IMR-90 (cell line): ENCODE data around the gene ARMCX1. TPM values are rescaled to one million over a fixed set of nuclear protein-coding genes. Genes with fewer than 3 reads are reported as not detected.

Experiments used
- ATAC-seq: fragments of 200-7000 bp; cut with Tn5 transposase; 2 replicates; pipeline ENCODE4 v1.9.1; 2020; ENCODE audit warnings: low read depth, mild to moderate bottlenecking, moderate library complexity
- BruUV-seq: library from RNA; stranded (reverse); fragments of 400-500 nt; replicated peaks from 2 replicates; lab custom pipeline; 2021; lab: Mats Ljungman, UMichigan
- CTCF ChIA-PET: fragments of 300-600 bp; formaldehyde crosslinking; extraction: SDS; loops from one replicate; lab custom pipeline; 2021; ENCODE audit warnings: antibody characterized with exemption; lab: Yijun Ruan, JAX
- POLR2A ChIA-PET: fragments of 300-600 bp; sonication (Branson Sonifier 250); formaldehyde crosslinking; loops from one replicate; lab custom pipeline; 2022; ENCODE audit warnings: antibody characterized with exemption; ENCODE audit not compliant: unreplicated experiment; lab: Charles Lee
- DNase-seq: peaks from one replicate; pipeline ENCODE4 v3.0.0; 2013
- H2AFZ ChIP-seq: replicated peaks from 2 replicates; pipeline ENCODE3; 2013; ENCODE audit warnings: low read length, mild to moderate bottlenecking; ENCODE audit not compliant: poor library complexity
- H2AK5ac ChIP-seq: 2 replicates; pipeline ENCODE4 v1.6.1; 2013; ENCODE audit warnings: low read depth, low read length, inconsistent platforms
- H2AK9ac ChIP-seq: replicated peaks from 2 replicates; pipeline ENCODE3; 2013; ENCODE audit warnings: mild to moderate bottlenecking, low read depth, low read length, moderate library complexity; ENCODE audit not compliant: poor library complexity
- H2BK120ac ChIP-seq: 2 replicates; pipeline ENCODE4 v1.6.1; 2013; ENCODE audit warnings: low read depth, low read length, inconsistent platforms
- H2BK15ac ChIP-seq: 3 replicates; pipeline ENCODE4 v1.6.1; 2013; ENCODE audit warnings: low read depth, low read length, inconsistent platforms
- H2BK20ac ChIP-seq: 2 replicates; pipeline ENCODE4 v1.6.1; 2013; ENCODE audit warnings: low read depth, mild to moderate bottlenecking, inconsistent platforms, low read length, moderate library complexity
- H2BK5ac ChIP-seq: 2 replicates; pipeline ENCODE4 v1.6.1; 2013; ENCODE audit warnings: mild to moderate bottlenecking, low read depth, low read length, inconsistent platforms; ENCODE audit not compliant: poor library complexity, severe bottlenecking
- H3K14ac ChIP-seq: replicated peaks from 2 replicates; pipeline ENCODE4 v1.6.1; 2013; ENCODE audit warnings: low read depth, low read length, inconsistent platforms
- H3K18ac ChIP-seq: 2 replicates; pipeline ENCODE4 v1.6.1; 2013; ENCODE audit warnings: low read depth, low read length, control low read depth
- H3K23ac ChIP-seq: 2 replicates; pipeline ENCODE4 v1.6.1; 2013; ENCODE audit warnings: low read depth, low read length, inconsistent platforms
- H3K27ac ChIP-seq: 2 replicates; pipeline ENCODE4 v1.5.1; 2013; ENCODE audit warnings: mild to moderate bottlenecking, control low read depth, low read length; ENCODE audit not compliant: insufficient read depth
- H3K27me3 ChIP-seq: 2 replicates; pipeline ENCODE4 v1.6.1; 2013; ENCODE audit warnings: low read length; ENCODE audit not compliant: control insufficient read depth, insufficient read depth
- H3K36me3 ChIP-seq: 2 replicates; pipeline ENCODE4 v1.6.1; 2013; ENCODE audit warnings: low read length, mixed read lengths; ENCODE audit not compliant: control insufficient read depth, insufficient read depth
- H3K4ac ChIP-seq: 2 replicates; pipeline ENCODE4 v1.6.1; 2013; ENCODE audit warnings: low read depth, low read length, inconsistent platforms
- H3K4me1 ChIP-seq: 2 replicates; pipeline ENCODE4 v1.6.1; 2013; ENCODE audit warnings: low read length, mixed read lengths; ENCODE audit not compliant: control insufficient read depth, insufficient read depth
- H3K4me2 ChIP-seq: 2 replicates; pipeline ENCODE4 v1.6.1; 2013; ENCODE audit warnings: low read depth, mild to moderate bottlenecking, control low read depth, low read length, moderate library complexity
- H3K4me3 ChIP-seq: 2 replicates; pipeline ENCODE4 v1.5.1; 2013; ENCODE audit warnings: low read depth, mild to moderate bottlenecking, control low read depth, low read length, moderate library complexity; ENCODE audit not compliant: insufficient read depth
- H3K56ac ChIP-seq: 2 replicates; pipeline ENCODE4 v1.6.1; 2013; ENCODE audit warnings: low read length, inconsistent platforms; ENCODE audit not compliant: insufficient read depth; ENCODE audit errors: extremely low read depth
- H3K79me1 ChIP-seq, 2 experiments: 2 replicates each; pipeline ENCODE4 v1.6.1; 2013; ENCODE audit warnings: low read length in 2 of 2, inconsistent platforms in 1 of 2, low read depth in 1 of 2
- H3K9ac ChIP-seq: 2 replicates; pipeline ENCODE4 v1.6.1; 2013; ENCODE audit warnings: low read depth, low read length, control low read depth
- H3K9me1 ChIP-seq: 2 replicates; pipeline ENCODE4 v1.6.1; 2013; ENCODE audit warnings: low read length, inconsistent platforms; ENCODE audit not compliant: insufficient read depth
- H3K9me3 ChIP-seq: 2 replicates; pipeline ENCODE4 v1.6.1; 2013; ENCODE audit warnings: low read length; ENCODE audit not compliant: control insufficient read depth, insufficient read depth
- H4K20me1 ChIP-seq: 2 replicates; pipeline ENCODE4 v1.6.1; 2013; ENCODE audit warnings: low read length, inconsistent platforms; ENCODE audit not compliant: insufficient read depth
- H4K5ac ChIP-seq: 2 replicates; pipeline ENCODE4 v1.6.1; 2013; ENCODE audit warnings: mild to moderate bottlenecking, low read depth, low read length, control low read depth
- H4K8ac ChIP-seq, 2 experiments: 2 replicates each; pipeline ENCODE4 v1.6.1; 2013; ENCODE audit warnings: low read depth in 2 of 2, low read length in 2 of 2, control low read depth in 1 of 2, inconsistent platforms in 1 of 2
- H4K91ac ChIP-seq: 2 replicates; pipeline ENCODE4 v1.6.1; 2013; ENCODE audit warnings: low read depth, low read length, inconsistent platforms; ENCODE audit not compliant: insufficient read depth
- CEBPB ChIP-seq: IDR thresholded peaks from 2 replicates; pipeline ENCODE4 v1.6.1; 2012; ENCODE audit warnings: low read depth, low read length, improper control_type of control experiment
- FOS ChIP-seq: fragments of 150-350 bp; IDR thresholded peaks from 2 replicates; pipeline ENCODE4 v1.6.1; 2016; ENCODE audit warnings: low read depth, low read length
- MAFK ChIP-seq: IDR thresholded peaks from 2 replicates; pipeline ENCODE4 v1.6.1; 2012; ENCODE audit warnings: low read depth, low read length, improper control_type of control experiment
- NFE2L2 ChIP-seq: fragments of 150-350 bp; IDR thresholded peaks from 2 replicates; pipeline ENCODE4 v1.6.1; 2016; ENCODE audit warnings: low read depth, mild to moderate bottlenecking, low read length
- RFX5 ChIP-seq: IDR thresholded peaks from 2 replicates; pipeline ENCODE4 v1.8.0; 2012; ENCODE audit warnings: low read depth, mild to moderate bottlenecking, low read length, moderate library complexity
- SMC3 ChIP-seq: fragments of 150-350 bp; IDR thresholded peaks from 2 replicates; pipeline ENCODE4 v1.6.1; 2016; ENCODE audit warnings: low read depth, mild to moderate bottlenecking, antibody characterized with exemption, low read length, moderate library complexity
- USF2 ChIP-seq: fragments of 150-350 bp; IDR thresholded peaks from 2 replicates; pipeline ENCODE4 v1.6.1; 2017; ENCODE audit warnings: mild to moderate bottlenecking, antibody characterized with exemption, low read length, low read depth
- WGBS, 2 experiments: methylation state at CpG; one replicate each; pipeline versions ENCODE4 v1.1.5 to v1.1.7; 2013; ENCODE audit warnings: missing lambda C conversion rate in 2 of 2; ENCODE audit not compliant: insufficient read length in 1 of 2; ENCODE audit errors: extremely low coverage in 2 of 2; 5-methylcytosine and 5-hydroxymethylcytosine counted together
- dilution Hi-C: fragments of 300-500 bp; cut with HindIII; formaldehyde crosslinking; loops from one replicate; pipeline ENCODE4 v1.14.3; 2018; ENCODE audit warnings: low sequenced_read_pairs; ENCODE audit not compliant: unreplicated experiment
- in situ Hi-C: fragments of 300-500 bp; cut with MboI; formaldehyde crosslinking; loops from 3 replicates; pipeline ENCODE4 v1.14.3; 2019; ENCODE audit warnings: low sequenced_read_pairs, inconsistent platforms, mixed read lengths
- intact Hi-C: fragments of 100-400 bp; cut with micrococcal nuclease; formaldehyde crosslinking; loops from 2 replicates; pipeline ENCODE4 v1.10.0; 2022
- polyA plus RNA-seq, 3 experiments: library from polyadenylated mRNA; depleted of rRNA; stranded (reverse); fragments of >200 nt; gene quantifications; 2 replicates each; pipeline ENCODE4 v1.2.3, GENCODE V29; 2012; ENCODE audit warnings: low replicate concordance in 1 of 3
- total RNA-seq: library from RNA; depleted of rRNA; stranded (reverse); fragments of >200 nt; gene quantifications from 2 replicates; pipeline ENCODE4 v1.2.3, GENCODE V29; 2012

ARMCX1 gene
- total and polyA plus RNA-seq, 2 of the 4 experiments (the other 2 are of a cell fraction), result 14.2 to 22.9 TPM

- CTCF ChIA-PET, result interaction anchor here (0.6 kb wide), 1 partner anchor 93 kb away, joined by 4 read pairs; no protein-coding TSS in a partner anchor
- in situ Hi-C loops, result no loop called here
Measured at GRCh38 chrX:101539116-101539515, 11.2 kb upstream of the ARMCX1 start.

More at GRCh38 chrX:101539116-101539515, 11.2 kb upstream of the ARMCX1 start:
- H3K9me1 ChIP-seq, result no peaks in the 10 kb centered on the region
- ATAC-seq (no peak), DNase-seq (no peak)
- H2AK5ac ChIP-seq, result no peak overlapping the region
- H3K9me3 ChIP-seq, result no peaks in the 10 kb centered on the region
- H3K4ac ChIP-seq, result no peak overlapping the region
- H3K4me1 ChIP-seq, result no peaks in the 10 kb centered on the region
- H3K36me3 ChIP-seq, result no peaks in the 10 kb centered on the region
- no peak overlapping the region for H2BK20ac ChIP-seq
- H3K27ac ChIP-seq, result no peak overlapping the region
- H3K56ac ChIP-seq, result no peak overlapping the region
- no peak overlapping the region for H4K91ac ChIP-seq
- dilution Hi-C loops, result no loop called here
- H3K79me1 ChIP-seq, result no peaks in the 10 kb centered on the region
- no peak overlapping the region for H3K4me2 ChIP-seq
- TF ChIP-seq USF2 (no peak), NFE2L2 (no peak), RFX5 (no peak), MAFK (no peak), FOS (no peak), SMC3 (no peak), CEBPB (no peak)
- H2AFZ ChIP-seq, result no peak overlapping the region
- no peaks in the 10 kb centered on the region; the same call in 1 of the 2 replicates for H3K27me3 ChIP-seq
- H2AK9ac ChIP-seq, result no peak overlapping the region
- H2BK15ac ChIP-seq, result no peak overlapping the region
- no peak overlapping the region for H3K14ac ChIP-seq
- no TSS peak for BruUV-seq
- WGBS, 2 experiments, result 100% methylated on average over 1 of the region's 25 CpGs; no CpG with 5 or more reads in 1 of the 2 experiments
- no peak overlapping the region for H3K9ac ChIP-seq
- H2BK120ac ChIP-seq, result no peak overlapping the region
- no peaks in the 10 kb centered on the region for H4K20me1 ChIP-seq
- H4K8ac ChIP-seq, result no peak overlapping the region
- H2BK5ac ChIP-seq, result no peak overlapping the region
- intact Hi-C loops, result no loop called here
- H3K23ac ChIP-seq, result no peak overlapping the region
- no peak overlapping the region for H3K18ac ChIP-seq
- no peak overlapping the region for H3K4me3 ChIP-seq
- no peak overlapping the region for H4K5ac ChIP-seq
- POLR2A ChIA-PET, result no interaction called here
